ENCODE data around the gene PLK3.

DNA sequence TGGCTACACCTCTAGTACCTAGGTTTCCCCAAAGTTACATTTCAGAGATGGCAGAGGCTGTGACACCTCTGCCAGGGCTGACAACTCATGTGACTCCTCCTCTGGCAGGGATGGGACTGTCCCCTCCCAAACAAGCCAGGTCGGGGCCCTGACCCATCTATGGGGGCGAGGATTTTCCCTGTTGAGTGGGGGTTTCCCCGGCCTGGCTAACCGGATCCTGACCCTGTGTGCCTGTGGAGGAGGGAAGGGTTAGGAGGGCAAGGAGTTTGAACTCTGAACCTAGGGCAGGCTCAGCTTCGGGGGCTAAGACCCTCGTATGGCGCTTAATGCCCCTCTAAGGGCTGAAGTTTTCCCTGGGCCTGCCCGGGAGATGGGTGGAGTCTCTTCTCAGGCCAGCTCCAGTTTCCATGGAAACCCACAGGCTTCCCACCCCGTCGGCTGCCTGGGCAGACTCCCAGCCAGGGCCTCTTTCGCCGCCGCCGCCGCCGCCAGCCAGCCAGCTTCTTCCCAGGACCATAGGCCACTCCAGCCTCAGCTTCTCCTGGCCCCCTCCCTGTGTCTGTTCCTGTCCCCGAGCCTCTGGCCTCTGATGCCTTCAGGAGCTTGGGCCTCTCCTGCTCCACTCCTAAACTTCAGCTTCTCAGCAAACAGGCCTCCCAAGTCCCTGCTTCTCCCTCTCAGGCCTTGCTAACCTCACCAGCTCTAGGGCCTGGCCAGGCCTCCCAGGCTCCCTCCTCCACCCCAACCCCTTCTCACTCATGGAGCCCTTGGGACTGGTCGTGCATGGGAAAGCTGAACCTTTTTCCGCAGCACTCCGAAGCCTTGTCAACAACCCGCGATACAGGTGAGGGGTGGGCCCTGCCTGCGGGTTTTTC lies 8.1 kb downstream of the PLK3 start, which contains the start of gene BTBD19:
- TF ChIP-seq, protein P1, sequence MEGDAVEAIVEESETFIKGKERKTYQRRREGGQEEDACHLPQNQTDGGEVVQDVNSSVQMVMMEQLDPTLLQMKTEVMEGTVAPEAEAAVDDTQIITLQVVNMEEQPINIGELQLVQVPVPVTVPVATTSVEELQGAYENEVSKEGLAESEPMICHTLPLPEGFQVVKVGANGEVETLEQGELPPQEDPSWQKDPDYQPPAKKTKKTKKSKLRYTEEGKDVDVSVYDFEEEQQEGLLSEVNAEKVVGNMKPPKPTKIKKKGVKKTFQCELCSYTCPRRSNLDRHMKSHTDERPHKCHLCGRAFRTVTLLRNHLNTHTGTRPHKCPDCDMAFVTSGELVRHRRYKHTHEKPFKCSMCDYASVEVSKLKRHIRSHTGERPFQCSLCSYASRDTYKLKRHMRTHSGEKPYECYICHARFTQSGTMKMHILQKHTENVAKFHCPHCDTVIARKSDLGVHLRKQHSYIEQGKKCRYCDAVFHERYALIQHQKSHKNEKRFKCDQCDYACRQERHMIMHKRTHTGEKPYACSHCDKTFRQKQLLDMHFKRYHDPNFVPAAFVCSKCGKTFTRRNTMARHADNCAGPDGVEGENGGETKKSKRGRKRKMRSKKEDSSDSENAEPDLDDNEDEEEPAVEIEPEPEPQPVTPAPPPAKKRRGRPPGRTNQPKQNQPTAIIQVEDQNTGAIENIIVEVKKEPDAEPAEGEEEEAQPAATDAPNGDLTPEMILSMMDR (IDR thresholded peaks at IDR 0.05; ENCODE audit: low read length), result no peak
- no peak for TF ChIP-seq EZH2 (IDR thresholded peaks at IDR 0.05; ENCODE audit: borderline replicate concordance, low read length)
